NCI-H2227 treated with DMSO at 0.1 percent for 48 hours (cell line): ENCODE measurements around the gene SHFL.

Source experiments
- DNase-seq: peaks from one replicate; lab custom pipeline; 2025; lab: John Stamatoyannopoulos, UW

SHFL gene

DNA sequence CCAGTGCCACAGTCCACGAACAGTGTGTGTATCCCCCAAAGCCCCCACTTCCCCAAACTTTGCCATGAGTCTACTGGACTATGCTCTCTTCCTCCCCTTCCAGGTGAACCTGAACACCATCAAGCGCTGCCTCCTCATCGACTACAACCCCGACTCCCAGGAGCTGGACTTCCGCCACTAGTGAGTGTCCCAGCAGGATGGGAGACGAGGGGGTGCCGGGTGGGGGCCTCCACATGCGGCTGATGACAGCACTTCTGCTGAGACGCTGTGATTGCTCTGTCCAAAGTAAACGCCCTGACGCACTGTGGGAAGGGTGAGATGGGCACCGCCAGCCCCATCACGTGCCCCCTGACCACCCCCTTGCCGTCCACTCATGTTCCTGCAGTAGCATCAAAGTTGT, 23.4 kb downstream of the SHFL start:
- no peak for DNase-seq

- DNase-seq: no peak
Observed at GRCh38 chr19:10110076-10110971, 24.2 kb downstream of the SHFL start.

DNA sequence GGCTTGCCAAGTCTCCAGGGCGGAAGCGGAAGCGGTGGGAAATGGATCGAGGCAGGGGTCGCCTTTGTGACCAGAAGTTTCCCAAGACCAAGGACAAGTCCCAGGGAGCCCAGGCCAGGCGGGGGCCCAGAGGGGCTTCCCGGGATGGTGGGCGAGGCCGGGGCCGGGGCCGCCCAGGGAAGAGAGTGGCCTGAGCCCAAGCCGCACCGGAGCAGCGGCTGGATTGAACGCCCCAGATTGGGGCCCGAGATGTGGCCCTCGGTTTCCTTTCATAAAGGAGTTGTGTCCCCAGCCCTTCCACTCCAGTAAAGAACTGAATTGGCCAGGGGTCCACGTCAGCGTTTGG, 24.8 kb downstream of the SHFL start:
- DNase-seq: no peak

DNA sequence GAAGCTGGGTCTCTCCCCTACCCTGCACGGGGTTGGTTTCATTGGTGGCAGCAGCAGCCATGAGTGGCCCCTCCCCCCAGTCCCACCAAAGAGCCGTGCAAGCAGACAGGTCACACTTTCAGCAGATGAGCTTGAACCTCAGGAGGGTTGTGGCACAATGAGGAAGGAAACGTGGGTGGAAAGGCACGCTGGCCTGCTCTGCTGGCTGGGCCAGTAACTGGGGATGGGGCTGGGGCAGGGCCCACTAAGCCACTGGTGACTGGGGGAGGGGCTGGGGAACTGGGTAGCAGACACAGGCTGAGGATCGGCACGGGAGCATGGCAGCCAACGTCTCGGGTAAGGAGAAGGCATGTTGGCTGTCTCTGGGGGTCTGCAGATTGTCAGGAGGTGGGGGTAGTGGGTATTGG, 25.3 kb downstream of the SHFL start, which contains the start of gene P2RY11:
Gene P2RY11 (plus strand): TSS at position 289 of the 407 bp plus-strand sequence. CDS start 29 bp downstream, at position 318.
- no peak for DNase-seq

GRCh38 chr19:10112037-10112761, 26.1 kb downstream of the SHFL start:
- no peak for DNase-seq

DNA sequence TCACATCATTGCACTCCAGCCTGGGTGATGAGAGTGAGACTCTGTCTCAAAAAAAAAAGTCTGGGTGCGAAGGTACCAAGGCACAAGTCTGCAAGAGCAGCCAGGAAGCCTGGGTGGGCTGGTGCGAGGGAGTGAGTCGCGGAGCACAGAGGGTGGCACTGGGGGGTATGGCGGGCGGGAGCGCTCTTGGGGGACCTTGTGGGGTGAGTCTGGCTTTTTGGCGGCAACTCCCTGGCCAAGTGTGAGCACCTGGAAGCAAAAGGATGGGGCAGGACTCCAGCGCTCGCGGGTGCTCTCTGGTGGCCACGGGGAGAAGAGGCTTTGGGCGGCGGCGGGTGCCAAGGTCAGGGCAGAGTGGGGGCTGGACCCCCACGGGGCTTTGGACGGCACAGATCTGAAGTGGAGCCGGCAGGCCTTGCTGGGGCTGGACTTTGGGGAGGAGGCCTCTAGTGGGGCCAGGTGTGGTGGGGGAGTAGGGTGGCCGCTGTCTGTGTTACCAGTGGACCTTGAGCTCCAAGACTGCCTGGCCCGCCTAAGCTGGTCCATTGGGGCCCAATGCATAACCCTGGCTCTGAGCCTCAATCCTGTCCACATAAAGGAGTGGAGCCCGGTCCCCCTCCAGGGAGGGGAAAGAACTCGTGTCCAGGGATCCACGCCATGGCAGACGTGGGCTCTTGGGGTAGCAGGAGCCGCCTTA, 26.9 kb downstream of the SHFL start:
- DNase-seq: no peak

DNA sequence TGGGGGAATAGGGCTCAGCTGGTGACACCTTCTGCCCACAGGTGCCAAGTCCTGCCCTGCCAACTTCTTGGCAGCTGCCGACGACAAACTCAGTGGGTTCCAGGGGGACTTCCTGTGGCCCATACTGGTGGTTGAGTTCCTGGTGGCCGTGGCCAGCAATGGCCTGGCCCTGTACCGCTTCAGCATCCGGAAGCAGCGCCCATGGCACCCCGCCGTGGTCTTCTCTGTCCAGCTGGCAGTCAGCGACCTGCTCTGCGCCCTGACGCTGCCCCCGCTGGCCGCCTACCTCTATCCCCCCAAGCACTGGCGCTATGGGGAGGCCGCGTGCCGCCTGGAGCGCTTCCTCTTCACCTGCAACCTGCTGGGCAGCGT, 27.5 kb downstream of the SHFL start:
- DNase-seq: no peak

DNA sequence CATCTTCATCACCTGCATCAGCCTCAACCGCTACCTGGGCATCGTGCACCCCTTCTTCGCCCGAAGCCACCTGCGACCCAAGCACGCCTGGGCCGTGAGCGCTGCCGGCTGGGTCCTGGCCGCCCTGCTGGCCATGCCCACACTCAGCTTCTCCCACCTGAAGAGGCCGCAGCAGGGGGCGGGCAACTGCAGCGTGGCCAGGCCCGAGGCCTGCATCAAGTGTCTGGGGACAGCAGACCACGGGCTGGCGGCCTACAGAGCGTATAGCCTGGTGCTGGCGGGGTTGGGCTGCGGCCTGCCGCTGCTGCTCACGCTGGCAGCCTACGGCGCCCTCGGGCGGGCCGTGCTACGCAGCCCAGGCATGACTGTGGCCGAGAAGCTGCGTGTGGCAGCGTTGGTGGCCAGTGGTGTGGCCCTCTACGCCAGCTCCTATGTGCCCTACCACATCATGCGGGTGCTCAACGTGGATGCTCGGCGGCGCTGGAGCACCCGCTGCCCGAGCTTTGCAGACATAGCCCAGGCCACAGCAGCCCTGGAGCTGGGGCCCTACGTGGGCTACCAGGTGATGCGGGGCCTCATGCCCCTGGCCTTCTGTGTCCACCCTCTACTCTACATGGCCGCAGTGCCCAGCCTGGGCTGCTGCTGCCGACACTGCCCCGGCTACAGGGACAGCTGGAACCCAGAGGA, 28.0 kb downstream of the SHFL start:
- no peak for DNase-seq

- no peak for DNase-seq
Observed at GRCh38 chr19:10114651-10115391, 28.7 kb downstream of the SHFL start.

DNA sequence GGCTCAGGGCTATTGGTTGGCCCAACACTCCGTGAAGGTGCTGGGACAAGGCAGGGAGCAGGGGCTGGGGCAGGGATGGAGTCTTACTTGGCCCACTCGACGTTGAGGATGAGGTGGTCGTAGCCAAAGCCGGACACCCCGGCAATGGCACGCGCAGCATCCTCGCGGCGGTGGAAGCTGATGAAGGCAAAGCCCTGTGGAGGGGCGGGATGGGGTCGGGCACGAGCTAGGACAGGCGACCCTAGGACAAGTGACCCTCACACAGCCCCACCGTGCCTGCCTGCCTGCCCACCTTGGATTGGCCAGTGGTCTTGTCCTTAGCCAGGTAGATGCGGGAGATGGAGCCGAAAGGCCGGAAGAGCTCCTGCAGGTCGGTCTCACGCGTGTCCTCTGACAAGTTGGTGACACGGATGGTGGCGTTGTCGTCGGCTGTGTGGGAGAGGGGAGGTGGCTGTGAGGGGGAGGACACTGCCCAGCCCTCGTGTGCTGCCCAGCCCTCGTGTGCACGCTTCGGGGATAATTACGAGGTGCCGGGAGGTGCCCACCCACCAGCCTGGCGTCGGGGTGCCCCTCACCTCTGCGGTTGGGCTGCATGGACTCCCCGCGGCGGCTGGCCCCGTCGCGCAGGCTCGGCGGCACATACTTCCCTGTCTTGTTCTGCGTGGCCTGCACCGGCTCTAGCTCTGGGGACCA, 29.4 kb downstream of the SHFL start:
- DNase-seq: no peak

DNA sequence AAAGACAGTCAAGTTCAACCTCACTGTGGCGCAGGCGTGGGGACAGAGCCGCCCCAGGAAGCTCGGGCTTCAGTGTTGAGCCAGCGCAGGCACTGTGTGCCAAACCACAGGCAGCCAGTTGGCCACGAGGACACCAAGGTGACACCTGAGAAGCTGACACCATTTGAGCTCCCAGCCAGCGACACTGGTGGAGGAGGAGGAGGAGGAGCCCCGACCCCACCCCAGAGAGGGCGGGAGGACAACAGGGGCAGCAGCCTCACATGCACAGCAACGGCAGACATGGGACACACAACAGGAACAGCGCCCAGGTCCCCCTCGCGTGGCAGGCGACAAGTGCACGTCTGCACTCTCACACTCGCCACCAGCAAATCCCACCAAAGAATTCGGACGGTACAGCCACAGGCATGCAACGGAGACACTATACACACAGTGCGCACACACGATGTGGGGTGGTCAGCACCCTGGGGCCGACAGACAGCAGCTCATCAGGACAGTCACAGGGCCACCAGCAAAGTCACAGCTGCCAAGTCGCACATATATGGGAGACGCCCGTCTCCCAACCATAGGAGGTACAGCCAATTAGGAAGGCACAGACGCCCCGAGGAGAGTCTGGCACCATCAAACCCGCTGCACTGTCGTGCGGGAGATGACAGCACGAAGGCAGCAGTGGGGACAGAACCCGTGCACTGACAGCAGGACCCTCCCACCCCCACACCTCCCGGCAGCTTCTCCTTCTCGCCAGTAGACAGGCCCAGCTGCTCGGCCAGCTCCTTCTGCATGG, 30.2 kb downstream of the SHFL start:
- no peak for DNase-seq

GRCh38 chr19:10116866-10117616, 30.9 kb downstream of the SHFL start:
- no peak for DNase-seq

- DNase-seq: no peak
Observed at GRCh38 chr19:10118960-10119359, 32.8 kb downstream of the SHFL start.

DNA sequence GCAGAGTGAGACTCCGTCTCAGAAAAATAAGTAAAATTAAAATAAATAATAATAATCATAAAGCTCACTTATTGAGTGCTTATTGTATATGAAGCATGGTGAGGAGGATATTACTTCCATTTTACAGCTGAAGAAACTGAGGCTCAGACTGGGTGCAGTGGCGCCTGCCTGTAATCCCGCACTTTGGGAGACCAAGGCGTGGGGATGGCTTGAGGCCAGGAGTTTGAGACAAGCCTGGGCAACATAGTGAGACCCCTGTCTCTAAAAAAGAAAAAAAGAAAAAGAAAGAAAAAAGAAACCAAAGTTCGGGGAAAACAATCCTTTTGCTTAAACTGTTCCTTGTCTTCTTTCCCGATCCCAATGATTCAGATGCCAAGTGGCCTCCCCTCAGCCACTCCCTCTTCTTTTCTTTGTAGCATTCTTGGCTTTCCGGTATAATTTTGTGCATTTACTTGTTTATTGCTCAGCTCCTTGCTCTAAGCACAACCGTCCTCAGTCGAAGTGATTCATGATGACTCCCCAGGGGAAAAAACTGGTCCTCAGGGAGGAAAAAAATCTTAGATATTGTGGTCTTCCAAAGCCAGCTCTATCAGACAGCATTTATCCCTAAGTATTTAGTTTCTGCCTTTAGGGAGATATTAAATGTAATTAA, 34.5 kb downstream of the SHFL start:
- no peak for DNase-seq

DNA sequence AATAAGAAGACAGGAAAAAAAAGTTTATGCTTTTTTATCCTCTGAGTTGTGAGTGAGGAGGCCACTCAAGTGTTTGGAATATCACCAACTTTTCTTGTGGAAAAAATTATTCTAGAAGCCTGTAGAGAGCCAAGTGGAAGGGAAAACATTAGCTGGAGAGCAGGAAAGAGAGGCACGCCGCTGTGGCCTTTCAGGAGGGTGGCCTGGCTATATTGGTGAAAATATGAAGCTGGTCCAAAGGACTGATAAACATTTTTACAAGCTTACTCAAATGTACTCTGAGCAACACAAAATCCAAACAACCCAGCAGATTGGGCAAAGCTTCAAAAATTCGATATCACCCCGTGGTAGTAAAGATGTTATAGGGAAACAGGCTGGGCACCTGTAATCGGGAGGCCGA, 35.9 kb downstream of the SHFL start:
- DNase-seq: no peak

GRCh38 chr19:10124429-10124828, 38.3 kb downstream of the SHFL start:
- DNase-seq: no peak

GRCh38 chr19:10126213-10126639, 40.1 kb downstream of the SHFL start:
- DNase-seq: no peak

DNA sequence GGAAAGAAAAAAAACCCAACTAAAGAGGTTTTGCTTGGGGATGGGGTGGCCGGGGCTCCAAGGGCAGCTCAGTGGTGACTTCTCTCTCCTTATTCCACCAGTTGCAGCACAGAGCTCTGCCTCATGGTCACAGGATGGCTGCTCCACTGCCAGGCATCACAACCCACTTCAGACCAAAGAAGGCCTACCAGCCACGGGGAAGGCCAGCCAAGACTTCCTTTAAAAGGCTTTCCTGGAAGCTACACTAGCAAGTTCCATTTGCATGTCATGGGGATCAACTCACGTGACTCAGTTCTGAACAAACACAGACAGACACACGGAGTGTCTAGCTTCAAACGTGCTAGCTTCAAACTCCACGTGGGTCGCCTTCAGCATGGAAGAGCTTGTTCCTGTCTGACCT, 46.8 kb downstream of the SHFL start:
- no peak for DNase-seq

DNA sequence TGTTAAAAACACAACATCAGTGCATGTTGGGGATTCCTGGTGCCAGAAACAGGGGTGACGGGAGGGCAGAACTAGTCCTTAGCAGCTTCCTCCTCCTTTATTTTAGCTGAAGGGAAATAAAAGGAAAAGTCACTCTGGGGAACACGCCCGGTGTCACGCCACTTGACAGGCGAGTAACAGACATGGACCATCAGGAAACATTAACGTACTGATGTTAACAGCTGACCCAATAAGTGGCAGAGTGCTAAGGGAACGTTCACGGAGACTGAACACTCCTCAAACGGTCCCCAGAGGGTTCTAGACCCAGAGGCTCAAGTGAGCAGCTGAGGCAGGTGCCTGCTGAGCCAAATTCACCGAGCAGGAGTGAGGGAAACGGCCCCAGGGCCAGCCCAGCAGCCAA, 47.5 kb downstream of the SHFL start:
- DNase-seq: no peak
